ENCODE results near the gene SMPD3.

DNA sequence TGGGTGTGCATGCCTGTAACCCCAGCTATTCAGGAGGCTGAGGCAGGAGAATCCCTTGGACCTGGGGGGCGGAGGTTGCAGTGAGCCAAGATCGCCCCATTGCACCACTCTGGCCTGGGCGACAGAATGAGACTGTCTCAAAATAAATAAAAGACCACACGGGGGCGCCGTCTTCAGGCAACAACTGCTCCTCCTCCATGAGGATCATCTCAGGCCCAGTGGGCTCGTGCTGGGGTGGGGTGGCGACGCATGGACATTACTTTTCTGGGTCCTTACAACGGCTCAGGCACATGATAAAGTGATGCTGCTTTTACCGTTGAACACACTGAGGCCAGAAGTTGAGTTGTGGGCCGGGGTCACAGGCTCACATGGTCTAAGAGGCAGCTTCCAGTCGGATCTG is 81.3 kb downstream of the SMPD3 start:
- TF ChIP-seq, protein P1, sequence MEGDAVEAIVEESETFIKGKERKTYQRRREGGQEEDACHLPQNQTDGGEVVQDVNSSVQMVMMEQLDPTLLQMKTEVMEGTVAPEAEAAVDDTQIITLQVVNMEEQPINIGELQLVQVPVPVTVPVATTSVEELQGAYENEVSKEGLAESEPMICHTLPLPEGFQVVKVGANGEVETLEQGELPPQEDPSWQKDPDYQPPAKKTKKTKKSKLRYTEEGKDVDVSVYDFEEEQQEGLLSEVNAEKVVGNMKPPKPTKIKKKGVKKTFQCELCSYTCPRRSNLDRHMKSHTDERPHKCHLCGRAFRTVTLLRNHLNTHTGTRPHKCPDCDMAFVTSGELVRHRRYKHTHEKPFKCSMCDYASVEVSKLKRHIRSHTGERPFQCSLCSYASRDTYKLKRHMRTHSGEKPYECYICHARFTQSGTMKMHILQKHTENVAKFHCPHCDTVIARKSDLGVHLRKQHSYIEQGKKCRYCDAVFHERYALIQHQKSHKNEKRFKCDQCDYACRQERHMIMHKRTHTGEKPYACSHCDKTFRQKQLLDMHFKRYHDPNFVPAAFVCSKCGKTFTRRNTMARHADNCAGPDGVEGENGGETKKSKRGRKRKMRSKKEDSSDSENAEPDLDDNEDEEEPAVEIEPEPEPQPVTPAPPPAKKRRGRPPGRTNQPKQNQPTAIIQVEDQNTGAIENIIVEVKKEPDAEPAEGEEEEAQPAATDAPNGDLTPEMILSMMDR (IDR thresholded peaks at IDR 0.05) = peak in 1 of 3 donors; percentile 23
- no peak for TF ChIP-seq POLR2A (IDR thresholded peaks at IDR 0.05)
- no peak for TF ChIP-seq POLR2AphosphoS5 (IDR thresholded peaks at IDR 0.05)
